HG03139 (cell line): ENCODE data around the gene FOXD2.
"Not testable (repeated sequence)": the region's sequence is repeated elsewhere in the genome, so short reads cannot be mapped to it uniquely, and the experiment has no call there.

ENCODE experiments used
- ATAC-seq: cut with Tn5 transposase; IDR thresholded peaks from one replicate; pipeline ENCODE4 v1.9.1; 2021; ENCODE audit not compliant: unreplicated experiment

FOXD2 gene

GRCh38 chr1:47439017-47439818 is 1.4 kb downstream of the FOXD2 start:
- no peak for ATAC-seq

- ATAC-seq, result no peak
These were observed 2.2 kb downstream of the FOXD2 start for GRCh38 chr1:47439819-47440598.

GRCh38 chr1:47440599-47441081 is 2.8 kb downstream of the FOXD2 start:
- ATAC-seq, result no peak

GRCh38 chr1:47441450-47442106 is 3.7 kb downstream of the FOXD2 start:
- no peak for ATAC-seq

GRCh38 chr1:47442202-47442601 is 4.4 kb downstream of the FOXD2 start:
- ATAC-seq, result no peak

GRCh38 chr1:47442842-47443529 is 5.1 kb downstream of the FOXD2 start:
- no peak for ATAC-seq

GRCh38 chr1:47443530-47444296 is 5.9 kb downstream of the FOXD2 start:
- no peak for ATAC-seq

GRCh38 chr1:47444297-47444561 is 6.4 kb downstream of the FOXD2 start:
- no peak for ATAC-seq

GRCh38 chr1:47444562-47445465 is 7.0 kb downstream of the FOXD2 start:
- ATAC-seq, result no peak

- ATAC-seq, result no peak
These were observed 8.1 kb downstream of the FOXD2 start for GRCh38 chr1:47445823-47446550.

- no peak for ATAC-seq
These were observed 10.8 kb downstream of the FOXD2 start for GRCh38 chr1:47448462-47449222.

GRCh38 chr1:47449822-47450552 is 12.1 kb downstream of the FOXD2 start:
- no peak for ATAC-seq

GRCh38 chr1:47450606-47451005 is 12.8 kb downstream of the FOXD2 start:
- ATAC-seq, result no peak

- ATAC-seq, result no peak
These were observed 14.6 kb downstream of the FOXD2 start for GRCh38 chr1:47452426-47452825.

GRCh38 chr1:47453910-47454309 is 16.1 kb downstream of the FOXD2 start:
- not testable (repeated sequence) for ATAC-seq

- ATAC-seq, result no peak
These were observed 18.4 kb downstream of the FOXD2 start for GRCh38 chr1:47456250-47456649.

- not testable (repeated sequence) for ATAC-seq
These were observed 19.7 kb downstream of the FOXD2 start for GRCh38 chr1:47457547-47457946.
